HFFc6 (cell line): ENCODE results near the gene ZNF618. TPM values are rescaled to one million over a fixed set of nuclear protein-coding genes. Genes with fewer than 3 reads are reported as not detected.
A peak's percentile ranks its signal among the peaks of the same experiment; 100 is the strongest.

Experiments
- DNase-seq: peaks from one replicate; pipeline ENCODE4 v3.0.0-alpha.2; 2018
- H3K27ac Mint-ChIP-seq: 2 replicates; pipeline ENCODE4 v1.8.0; 2020; ENCODE audit warnings: mild to moderate bottlenecking, mixed read lengths
- H3K27me3 Mint-ChIP-seq: 2 replicates; pipeline ENCODE4 v1.8.0; 2021; ENCODE audit warnings: mild to moderate bottlenecking, moderate library complexity, mixed read lengths; ENCODE audit not compliant: insufficient read depth
- H3K36me3 Mint-ChIP-seq: 2 replicates; pipeline ENCODE4 v1.8.0; 2021; ENCODE audit warnings: low read depth, mixed read lengths
- H3K4me1 Mint-ChIP-seq: 2 replicates; pipeline ENCODE4 v1.8.0; 2020; ENCODE audit warnings: low read depth, mixed read lengths
- H3K4me3 Mint-ChIP-seq: 2 replicates; pipeline ENCODE4 v1.8.0; 2020; ENCODE audit warnings: mild to moderate bottlenecking, moderate library complexity, mixed read lengths
- H3K9me3 Mint-ChIP-seq: 2 replicates; pipeline ENCODE4 v1.8.0; 2020; ENCODE audit warnings: mild to moderate bottlenecking, mixed read lengths
- total RNA-seq, 6 experiments: library from RNA; stranded (reverse); fragmentation: NEBNext Ultra II Directional; extraction: Animal tissue kit (Norgen Biotek cat#: 25700); gene quantifications; 2 replicates in 1 of 6; 3 replicates in 5 of 6; pipeline ENCODE4 v1.2.3, GENCODE V29; 2021
- TF ChIP-seq, protein P1 (sequence below): fragments of 200-600 bp; sonication (generic); IDR thresholded peaks from 2 replicates; pipeline ENCODE4 v1.5.0; 2021; ENCODE audit warnings: antibody characterized with exemption, mild to moderate bottlenecking

Gene ZNF618
- total RNA-seq, 6 experiments from 2014 or later, result 9.4 to 13.6 (median 11.5) TPM

DNA sequence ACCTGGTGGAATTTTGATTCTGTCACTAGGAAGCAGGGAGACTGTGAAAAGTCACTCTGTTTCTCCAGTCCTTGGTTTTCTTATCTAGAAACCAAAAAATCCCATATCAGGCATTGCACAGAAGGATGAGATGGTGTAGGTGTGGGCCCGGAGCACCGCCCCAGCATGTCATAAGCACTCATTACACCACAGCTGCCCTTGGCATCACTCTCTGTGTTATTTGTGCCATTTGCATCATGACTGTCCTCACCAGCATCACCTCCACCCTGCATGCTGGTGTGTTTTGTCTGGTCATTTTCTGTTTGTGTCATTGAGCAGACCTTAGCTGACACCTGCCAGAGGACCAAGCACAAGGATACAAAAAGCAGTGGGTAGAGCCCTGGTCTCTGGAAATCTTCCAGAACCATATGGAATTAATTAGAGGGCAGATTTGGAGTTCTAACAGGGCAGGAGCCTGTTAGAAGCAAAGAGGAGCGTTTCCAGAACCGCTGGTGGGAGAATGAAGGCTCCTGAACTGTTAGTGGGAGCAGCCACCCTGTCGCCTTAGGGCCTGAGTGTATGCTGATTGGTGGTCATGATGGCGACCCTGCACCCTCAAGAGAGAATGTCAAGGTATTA lies 102.7 kb downstream of the ZNF618 start:
- Mint-ChIP-seq H3K36me3 (no peaks in the 10 kb centered on the region), H3K27ac (no peak overlapping the region)
- peak; percentile 10 for DNase-seq

DNA sequence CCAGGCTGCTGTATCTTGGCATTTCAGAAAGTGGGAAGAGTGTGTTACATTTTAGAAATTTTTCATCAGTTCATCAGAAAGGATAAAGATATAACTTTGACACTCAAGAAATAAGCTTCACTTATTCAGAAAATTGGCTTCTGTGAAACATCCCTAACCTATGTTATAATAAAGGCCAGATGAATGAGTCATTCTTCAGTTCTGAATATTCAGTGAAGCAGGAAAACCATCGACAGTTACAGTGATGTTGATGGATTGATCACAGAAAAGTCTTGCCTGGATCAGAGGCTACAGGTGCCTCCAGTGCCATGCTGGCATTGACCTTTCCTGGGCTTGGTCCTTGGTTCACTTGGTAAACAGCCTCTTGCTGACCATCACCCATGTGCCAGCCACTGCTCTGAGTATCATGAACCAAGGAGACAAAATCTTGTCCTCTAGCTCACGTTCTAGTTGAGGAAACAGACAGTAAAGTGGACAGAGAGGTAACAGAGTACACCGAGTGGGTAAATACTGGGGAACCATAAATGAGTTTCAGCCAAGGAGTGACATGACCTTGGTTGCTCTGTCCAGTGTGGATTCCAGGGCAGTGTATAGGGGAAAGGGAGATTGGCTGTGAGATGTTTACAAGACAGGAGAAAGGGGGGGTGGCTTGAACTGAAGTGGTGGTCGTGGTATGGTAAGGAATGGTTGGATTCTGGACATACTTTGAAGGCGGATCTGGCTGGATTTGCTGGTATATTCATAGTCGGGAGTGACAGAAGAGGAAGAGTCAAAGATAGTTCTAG lies 103.4 kb downstream of the ZNF618 start:
- TF ChIP-seq, protein P1, sequence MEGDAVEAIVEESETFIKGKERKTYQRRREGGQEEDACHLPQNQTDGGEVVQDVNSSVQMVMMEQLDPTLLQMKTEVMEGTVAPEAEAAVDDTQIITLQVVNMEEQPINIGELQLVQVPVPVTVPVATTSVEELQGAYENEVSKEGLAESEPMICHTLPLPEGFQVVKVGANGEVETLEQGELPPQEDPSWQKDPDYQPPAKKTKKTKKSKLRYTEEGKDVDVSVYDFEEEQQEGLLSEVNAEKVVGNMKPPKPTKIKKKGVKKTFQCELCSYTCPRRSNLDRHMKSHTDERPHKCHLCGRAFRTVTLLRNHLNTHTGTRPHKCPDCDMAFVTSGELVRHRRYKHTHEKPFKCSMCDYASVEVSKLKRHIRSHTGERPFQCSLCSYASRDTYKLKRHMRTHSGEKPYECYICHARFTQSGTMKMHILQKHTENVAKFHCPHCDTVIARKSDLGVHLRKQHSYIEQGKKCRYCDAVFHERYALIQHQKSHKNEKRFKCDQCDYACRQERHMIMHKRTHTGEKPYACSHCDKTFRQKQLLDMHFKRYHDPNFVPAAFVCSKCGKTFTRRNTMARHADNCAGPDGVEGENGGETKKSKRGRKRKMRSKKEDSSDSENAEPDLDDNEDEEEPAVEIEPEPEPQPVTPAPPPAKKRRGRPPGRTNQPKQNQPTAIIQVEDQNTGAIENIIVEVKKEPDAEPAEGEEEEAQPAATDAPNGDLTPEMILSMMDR, result no peak
- no peak overlapping the region for H3K4me3 Mint-ChIP-seq
- no peak overlapping the region for H3K27ac Mint-ChIP-seq
- H3K4me1 Mint-ChIP-seq, result 0 out of 2 replicates have a peak, but pooled peaks cover 7% of the 10 kb centered on the region
- H3K27me3 Mint-ChIP-seq, result no peaks in the 10 kb centered on the region; the same call in 1 of the 2 replicates
- H3K36me3 Mint-ChIP-seq, result no peaks in the 10 kb centered on the region
- DNase-seq, result peak; percentile 17
- H3K9me3 Mint-ChIP-seq, result no peaks in the 10 kb centered on the region

More for the DNA sequence above, 102.7 kb downstream of the ZNF618 start:
- Mint-ChIP-seq H3K4me3 (no peak overlapping the region), H3K27me3 (no peaks in the 10 kb centered on the region; the same call in 1 of the 2 replicates), H3K4me1 (peaks cover 13% of the 10 kb centered on the region), H3K9me3 (no peaks in the 10 kb centered on the region)
- TF ChIP-seq, protein P1, result no peak

DNA sequence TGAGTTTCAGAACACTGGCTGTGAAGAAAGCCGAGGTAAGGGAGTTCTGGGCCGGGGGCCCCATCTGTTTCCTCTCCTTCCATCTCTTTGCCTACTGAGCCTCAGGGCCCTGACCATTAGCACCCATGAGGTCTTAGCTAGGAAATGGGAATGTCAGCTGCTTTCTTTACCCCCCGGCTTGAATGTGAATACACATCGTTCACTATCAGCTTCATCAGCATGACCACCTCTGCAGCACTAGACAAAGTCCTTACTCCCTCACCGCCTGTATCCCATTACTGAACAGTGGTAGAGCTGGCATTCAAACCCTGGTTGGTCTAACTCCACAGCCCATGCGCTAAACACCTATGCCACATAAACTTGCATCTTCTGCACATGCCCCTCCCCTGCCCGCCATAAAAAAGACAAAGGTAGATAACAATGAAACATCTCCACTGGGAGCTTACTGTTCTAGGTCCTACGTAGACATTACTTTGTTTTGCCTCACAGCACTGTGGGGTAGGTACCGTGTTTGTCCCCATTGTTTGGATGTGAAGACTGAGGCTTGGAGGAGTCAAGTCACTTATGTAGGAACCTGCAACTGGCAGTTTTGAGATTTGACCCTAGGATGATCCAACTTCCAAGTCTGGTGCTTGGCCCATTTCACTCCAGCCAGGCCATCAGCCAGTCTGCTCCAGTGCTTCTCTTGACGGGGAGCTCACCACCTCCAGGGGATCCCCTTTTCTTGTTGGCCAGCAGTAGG lies 108.7 kb downstream of the ZNF618 start:
- Mint-ChIP-seq H3K27ac (no peak overlapping the region), H3K9me3 (no peaks in the 10 kb centered on the region), H3K36me3 (peaks cover 11% of the 10 kb centered on the region; the same call in 1 of the 2 replicates), H3K27me3 (peaks cover 1% of the 10 kb centered on the region; the same call in 1 of the 2 replicates), H3K4me3 (no peak overlapping the region), H3K4me1 (peaks cover 7% of the 10 kb centered on the region; the same call in 1 of the 2 replicates)
- no peak for DNase-seq
- TF ChIP-seq, protein P1, result no peak

DNA sequence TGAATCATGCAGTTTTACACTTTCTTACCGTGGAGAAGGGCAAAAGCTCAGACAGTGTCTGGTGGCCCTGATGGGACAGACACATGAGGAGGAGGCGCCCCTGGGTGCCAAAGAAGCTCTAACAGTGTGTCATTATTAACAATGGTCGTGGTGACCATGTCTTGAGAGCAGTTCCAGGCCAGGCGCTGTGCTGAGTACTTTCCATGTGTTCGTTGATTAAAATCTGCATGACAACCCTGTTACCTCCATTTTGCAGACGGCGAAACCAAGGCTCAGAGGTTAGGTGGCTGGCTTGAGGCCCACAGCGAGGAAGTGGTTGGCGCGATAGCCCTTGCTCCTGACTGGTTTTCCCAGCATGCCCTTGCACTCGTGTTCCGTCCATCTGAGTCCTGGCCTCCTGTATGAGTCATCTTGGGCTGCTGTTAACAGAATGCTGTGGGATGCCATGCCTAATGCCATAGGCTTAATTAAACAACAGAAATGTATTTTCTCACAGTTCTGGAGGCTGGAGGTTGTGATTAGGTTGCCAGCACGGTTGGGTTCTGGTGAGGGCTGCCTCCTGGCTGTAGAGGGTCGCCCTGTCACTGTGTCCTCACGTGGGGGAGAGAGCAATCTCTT lies 110.0 kb downstream of the ZNF618 start:
- Mint-ChIP-seq H3K4me1 (peaks cover 7% of the 10 kb centered on the region; the same call in 1 of the 2 replicates), H3K27ac (no peak overlapping the region)
- DNase-seq, result peak; percentile 12

More for the DNA sequence above, 110.0 kb downstream of the ZNF618 start:
- H3K36me3 Mint-ChIP-seq, result peaks cover 17% of the 10 kb centered on the region; the same call in 1 of the 2 replicates
- TF ChIP-seq, protein P1, result no peak
- H3K9me3 Mint-ChIP-seq, result no peaks in the 10 kb centered on the region
- H3K4me3 Mint-ChIP-seq, result no peak overlapping the region
- H3K27me3 Mint-ChIP-seq, result peaks cover 1% of the 10 kb centered on the region; the same call in 1 of the 2 replicates
